Measurements from ENCODE around the gene XIRP2.

- no peak for TF ChIP-seq POLR2A (IDR thresholded peaks at IDR 0.05)
- TF ChIP-seq, protein P1, sequence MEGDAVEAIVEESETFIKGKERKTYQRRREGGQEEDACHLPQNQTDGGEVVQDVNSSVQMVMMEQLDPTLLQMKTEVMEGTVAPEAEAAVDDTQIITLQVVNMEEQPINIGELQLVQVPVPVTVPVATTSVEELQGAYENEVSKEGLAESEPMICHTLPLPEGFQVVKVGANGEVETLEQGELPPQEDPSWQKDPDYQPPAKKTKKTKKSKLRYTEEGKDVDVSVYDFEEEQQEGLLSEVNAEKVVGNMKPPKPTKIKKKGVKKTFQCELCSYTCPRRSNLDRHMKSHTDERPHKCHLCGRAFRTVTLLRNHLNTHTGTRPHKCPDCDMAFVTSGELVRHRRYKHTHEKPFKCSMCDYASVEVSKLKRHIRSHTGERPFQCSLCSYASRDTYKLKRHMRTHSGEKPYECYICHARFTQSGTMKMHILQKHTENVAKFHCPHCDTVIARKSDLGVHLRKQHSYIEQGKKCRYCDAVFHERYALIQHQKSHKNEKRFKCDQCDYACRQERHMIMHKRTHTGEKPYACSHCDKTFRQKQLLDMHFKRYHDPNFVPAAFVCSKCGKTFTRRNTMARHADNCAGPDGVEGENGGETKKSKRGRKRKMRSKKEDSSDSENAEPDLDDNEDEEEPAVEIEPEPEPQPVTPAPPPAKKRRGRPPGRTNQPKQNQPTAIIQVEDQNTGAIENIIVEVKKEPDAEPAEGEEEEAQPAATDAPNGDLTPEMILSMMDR (IDR thresholded peaks at IDR 0.05) = no peak
- TF ChIP-seq POLR2AphosphoS5 (IDR thresholded peaks at IDR 0.05) = no peak
Measured at GRCh38 chr2:167265722-167266121, 377.4 kb downstream of the XIRP2 start.
